Measurements from ENCODE around the gene LEKR1.

LEKR1 gene

DNA sequence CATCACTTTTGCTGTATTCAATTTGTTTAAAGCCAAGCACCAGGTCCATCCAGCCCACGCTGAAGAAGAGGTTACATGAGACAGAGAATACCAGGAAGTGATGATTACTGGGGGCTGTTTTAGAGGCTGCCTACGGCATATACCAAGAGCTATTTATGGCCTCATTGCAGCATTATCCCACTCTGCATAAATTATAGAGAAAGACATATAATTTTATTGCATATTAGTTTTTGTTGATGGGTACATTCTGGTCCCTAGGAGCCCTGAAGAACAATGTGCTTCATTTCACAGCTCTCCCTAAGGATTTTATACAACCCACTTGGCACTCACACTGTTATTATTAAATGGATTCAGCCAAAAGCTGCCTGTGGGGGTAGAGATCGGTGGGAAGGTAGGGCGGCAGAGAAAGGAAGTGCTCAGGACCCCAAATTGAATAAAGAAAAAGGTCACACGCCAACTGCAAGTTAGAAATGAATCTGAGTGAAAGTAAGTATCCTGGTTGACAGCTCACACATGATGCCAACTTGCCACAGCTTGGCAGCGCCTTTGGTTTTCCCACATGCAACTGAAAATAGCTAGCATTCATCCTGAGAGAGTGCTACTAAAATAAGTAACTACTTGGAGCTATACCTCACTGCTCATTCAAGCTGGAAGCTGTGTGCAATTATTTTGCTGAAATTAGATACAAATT is 260.1 kb downstream of the LEKR1 start:
- DNase-seq = no peak

DNA sequence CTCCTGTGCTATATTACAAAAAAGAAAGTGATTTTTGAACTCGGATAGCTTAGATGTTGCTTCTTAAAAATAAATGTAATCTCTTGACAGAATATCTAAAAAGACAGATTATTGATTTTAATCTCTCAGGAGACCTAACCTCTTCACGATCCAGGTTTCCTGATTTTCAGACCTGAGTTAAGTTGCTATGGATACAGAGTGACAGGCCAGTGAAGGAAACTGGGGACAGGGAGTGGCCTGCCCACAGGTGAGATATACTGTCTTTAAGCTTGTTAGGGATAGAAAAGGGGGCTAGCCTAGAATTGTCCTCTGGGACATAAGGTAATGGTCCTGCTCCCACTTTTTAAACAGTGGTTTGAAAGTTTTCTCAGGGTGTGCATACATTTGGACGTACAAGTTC is 260.6 kb downstream of the LEKR1 start:
- no peak for DNase-seq

DNA sequence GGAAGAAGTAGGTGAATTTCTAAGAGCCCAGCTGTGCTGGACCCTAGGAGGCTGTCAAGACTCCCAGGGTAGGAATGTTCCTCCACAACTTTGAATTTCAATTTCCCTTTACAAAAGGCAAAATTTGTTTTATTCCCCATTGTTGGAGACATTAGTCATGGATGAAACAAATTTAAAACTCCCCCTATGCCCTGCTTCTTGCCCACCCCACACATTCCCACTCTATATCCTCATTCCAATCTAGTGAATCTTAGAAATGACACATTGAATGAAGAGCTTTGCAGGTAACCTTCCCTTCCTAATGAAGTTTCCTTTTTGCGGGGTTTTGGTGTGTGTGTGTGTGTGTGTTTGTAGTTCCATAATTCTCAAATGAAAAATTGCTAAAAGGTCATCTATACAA is 261.2 kb downstream of the LEKR1 start:
- DNase-seq = no peak

DNA sequence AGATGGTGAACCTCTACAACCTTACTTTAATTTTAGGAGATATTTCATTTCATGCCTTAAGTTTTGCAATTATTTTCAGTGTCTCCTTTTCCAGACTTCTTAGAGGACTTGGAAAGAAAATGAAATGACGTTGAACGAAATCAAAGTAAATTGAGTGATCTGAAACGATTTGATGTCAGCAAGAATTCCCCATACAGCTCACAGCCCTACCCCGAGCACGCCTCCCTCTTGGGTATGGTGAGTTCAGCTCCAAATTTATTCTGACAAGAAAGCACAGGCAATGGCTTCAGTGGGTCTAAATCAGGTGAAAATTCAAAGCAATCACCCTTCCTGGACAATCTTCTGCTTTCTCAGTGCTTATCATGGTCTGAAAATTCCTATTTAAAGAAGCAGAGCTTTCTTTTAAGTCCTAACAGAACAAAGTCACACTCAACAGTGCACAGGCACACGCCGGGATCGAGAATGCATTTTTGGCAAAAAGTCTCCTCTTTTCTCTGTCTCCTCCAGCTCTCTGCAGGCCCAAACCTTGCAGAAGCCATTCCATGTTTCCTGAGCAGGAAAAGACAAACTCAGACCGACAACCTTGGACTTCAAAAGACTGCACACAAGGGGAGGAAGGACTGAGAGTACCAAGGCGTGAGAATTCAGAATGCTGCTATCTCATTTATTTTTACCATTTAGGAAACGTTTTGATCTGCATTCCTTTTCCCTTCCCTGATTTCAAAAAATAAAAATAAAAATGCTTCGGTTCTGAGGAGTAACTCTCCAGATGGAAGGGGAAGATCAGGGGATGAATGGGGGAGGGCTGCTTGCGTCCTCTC is 261.8 kb downstream of the LEKR1 start:
- no peak for DNase-seq

DNA sequence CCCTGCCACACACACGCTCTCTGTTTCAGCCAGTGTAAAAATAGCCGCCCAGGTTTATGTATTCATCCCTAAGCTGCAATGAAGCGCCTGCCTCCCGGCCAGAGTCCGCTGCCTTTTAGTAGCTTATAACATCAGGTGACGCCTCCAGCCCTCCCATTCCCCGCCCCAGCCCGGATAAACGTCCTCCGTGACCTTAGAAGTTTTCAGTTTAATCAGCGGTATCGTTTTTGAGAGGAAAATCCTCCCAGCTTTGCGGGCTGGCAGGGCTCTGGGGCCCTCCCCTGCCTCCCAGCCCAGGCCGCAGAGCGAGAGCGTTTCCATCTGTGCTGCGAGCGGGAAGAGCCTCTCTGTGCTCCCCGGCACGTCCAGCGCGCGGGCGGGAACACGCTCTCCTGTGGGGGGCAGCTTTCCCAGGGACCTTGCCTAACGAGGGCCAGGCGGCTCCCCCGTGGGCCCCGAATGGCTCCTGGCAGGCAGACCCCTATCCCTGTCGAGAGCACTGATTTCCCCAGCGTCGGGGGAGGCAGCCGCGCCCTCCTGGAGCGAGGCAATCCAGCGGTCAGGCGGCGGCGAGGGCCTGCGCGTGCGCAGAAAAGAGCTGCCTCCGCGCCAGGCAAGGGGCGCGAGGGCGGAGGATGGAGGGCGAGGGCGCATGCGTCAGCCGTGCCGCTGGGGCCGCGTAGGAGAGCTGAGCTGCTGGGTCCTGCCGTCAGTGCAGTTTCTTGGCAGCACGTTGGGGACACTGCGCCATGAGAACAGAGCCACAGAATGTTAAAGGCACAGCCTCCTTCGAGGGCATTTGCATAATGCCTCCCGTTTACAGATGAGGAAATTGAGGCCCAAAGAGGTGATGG is 262.7 kb downstream of the LEKR1 start:
- DNase-seq = no peak

DNA sequence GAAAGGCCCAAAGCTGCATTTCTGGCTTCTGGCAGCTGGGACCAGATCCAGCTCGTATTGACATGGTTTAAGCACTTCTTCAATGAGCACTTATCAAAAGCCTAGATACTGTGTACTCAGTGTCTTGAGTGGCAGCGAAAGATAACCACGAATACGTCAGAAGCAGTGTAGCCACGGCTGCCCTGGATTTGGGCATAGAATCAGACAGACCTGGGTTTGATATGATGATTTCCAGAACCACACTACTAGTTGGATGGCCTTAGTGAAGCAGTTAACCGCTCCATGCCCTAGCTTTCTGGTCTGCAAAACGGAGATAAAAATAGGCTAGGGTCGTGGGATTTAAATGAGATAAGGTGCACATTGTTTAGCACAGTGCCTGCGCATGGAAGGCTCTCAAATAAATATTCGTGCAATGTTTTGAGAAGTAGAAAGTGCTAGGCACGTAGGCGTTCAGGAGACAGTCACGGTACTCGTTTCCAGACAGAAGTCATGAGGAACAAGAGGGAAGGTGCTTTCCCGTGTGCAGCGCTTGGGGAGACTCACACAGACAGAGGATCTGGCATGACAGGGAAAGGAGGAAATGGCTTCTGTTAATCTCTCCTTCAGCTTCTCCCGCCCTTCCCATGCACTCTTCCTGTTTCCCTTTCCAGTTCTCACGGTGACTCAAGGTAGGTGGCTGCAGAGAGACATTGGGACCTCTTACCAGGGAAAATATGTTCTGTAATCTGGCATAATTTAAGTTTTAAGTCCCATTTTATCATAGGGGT is 263.5 kb downstream of the LEKR1 start:
- no peak for DNase-seq

DNA sequence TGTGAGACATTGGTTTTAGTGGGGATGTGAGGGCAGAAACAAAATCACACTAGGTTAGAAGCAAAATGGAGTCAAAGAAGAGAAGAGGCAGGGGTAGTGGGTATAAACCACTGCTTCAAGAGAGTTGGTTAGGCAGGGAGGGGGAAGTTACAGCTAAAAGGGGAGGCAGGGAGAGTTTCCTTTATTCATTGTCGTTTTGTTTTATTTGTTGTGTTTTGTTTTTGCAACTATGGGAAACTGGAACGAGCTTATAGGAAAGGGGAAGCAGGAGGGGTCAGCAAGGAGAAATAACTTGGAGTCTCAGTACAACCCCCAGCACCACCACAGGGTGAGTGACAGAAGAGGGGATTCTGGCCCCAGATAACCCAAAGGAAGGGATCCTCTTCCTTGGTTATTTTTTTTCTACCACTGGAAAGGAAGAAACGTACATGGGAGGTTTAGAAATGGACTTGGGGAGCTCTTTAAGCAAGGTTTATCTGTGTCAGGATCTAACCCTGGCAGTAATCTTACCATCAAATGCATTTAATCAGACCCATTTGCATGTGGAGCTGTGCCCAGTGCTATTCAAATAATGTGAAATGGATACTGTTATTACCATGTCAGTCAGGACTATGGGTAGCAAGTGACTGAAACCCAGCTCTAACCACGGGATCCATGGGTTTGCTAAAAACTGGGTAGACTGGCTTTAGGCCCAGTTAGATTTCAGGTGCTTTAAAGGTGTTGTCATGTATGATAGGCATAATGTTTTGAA is 265.1 kb downstream of the LEKR1 start:
- DNase-seq = no peak

DNA sequence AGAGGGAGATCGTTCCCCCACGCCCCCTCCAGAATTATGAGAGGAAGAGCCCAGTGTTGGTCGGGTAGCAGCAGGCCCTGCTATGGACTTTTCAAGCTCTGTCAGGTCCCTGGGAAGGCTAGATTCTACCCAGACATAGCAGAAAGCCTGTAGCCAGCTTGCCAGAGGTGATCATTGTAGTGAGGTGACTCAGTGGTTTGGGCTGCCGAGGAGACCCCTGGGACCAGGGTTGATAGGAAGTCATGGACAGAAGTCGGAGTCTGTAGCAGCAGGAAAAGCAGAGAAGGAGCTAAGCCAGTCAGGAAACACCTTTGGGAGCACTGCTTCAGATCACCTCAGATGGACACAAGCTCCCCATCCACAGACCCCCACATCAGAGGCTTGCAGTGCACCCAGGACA is 266.1 kb downstream of the LEKR1 start:
- no peak for DNase-seq

DNA sequence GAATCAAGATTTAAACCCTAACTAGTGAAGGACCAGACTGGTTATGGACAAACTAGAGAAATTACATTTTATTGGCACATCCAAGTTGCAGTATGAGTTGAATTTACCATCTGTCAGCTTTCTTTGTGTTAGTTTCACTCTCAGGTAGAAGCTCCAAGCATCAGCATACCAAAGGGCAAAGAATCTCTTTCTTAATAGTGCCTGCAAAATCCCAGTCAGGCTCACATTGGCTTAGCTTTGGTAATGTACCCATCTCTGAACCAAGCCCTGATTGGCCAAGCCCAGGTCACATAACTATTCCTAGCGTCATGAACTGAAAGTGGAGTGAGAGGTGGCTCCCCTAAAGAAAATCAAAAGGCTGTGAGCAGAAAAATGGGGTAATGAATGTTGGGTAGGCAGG is 266.9 kb downstream of the LEKR1 start:
- DNase-seq = no peak

DNA sequence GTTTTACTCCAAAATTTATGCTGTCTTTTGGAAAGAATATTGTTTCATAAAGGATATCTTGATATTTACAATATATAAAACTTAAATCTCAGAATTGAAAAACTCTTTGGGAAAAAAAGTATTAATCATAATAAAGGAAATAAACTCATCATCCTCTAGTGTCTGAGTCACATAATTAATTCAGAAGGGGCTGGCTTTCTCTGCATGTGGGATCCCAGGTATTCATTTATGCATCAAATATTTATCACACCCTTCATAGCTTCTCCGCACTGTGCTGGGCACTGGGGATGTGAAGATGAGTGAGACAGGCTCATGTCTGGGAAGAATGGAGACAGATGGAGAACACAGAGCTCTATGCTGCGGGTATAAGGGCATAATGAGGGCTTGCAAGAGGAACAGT is 268.1 kb downstream of the LEKR1 start:
- no peak for DNase-seq

DNA sequence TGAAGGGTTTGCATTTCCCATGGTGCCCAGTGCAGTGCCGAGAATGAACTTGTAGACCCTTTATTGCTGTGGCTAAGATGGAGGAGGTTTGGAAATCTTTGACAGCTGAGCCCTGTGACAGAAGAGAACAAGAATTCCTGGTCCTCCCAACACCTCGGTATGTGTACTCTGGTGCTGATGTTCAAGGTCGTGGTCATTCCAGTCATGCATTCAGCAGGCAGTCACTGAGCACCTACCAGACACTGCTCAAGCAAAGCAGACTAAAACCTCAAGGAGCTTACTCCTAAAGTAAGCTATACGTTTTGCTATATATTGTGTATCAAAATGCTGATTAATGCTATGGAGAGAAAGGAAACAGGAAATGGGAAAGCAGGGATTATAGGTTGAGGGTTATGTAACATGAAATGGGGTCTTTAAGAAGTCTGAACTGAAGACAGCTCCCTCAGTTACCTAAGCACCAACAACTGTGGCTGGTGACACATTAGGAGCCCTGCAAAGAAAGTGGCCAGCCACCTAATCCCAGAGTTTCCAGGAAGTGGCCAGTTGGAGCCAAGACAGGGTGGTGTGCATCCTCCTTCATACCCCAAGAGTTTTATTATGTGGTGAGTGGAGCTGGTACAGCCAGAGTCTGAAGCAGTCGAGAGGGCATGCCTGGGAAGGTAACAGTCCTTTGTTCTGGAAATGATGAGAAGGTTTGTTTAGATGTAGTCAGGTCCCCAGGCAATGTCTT is 268.8 kb downstream of the LEKR1 start:
- DNase-seq = no peak
